Neural progenitor cell (in vitro differentiated cells): ENCODE measurements around the gene ULK4. TPM values are rescaled to one million over a fixed set of nuclear protein-coding genes. Genes with fewer than 3 reads are reported as not detected.

ENCODE experiments used
- DNase-seq: peaks from one replicate; pipeline ENCODE4 v3.0.0-alpha.2; 2016; ENCODE audit warnings: low spot score
- H2AFZ ChIP-seq: fragments of 200-600 bp; sonication (generic); replicated peaks from 2 replicates; pipeline ENCODE4 v1.6.1; 2016; ENCODE audit warnings: antibody characterized with exemption
- H3F3A ChIP-seq: fragments of 200-600 bp; sonication (generic); 2 replicates; pipeline ENCODE4 v1.6.1; 2016; ENCODE audit warnings: antibody characterized with exemption, low read depth
- H3K27ac ChIP-seq: fragments of 200-600 bp; sonication (generic); 2 replicates; pipeline ENCODE4 v1.5.1; 2016; ENCODE audit warnings: mild to moderate bottlenecking
- H3K27me3 ChIP-seq: fragments of 200-600 bp; sonication (generic); 2 replicates; pipeline ENCODE4 v1.6.1; 2016; ENCODE audit warnings: mild to moderate bottlenecking, moderate library complexity
- H3K36me3 ChIP-seq: fragments of 200-600 bp; sonication (generic); 2 replicates; pipeline ENCODE4 v1.5.1; 2016
- H3K4me1 ChIP-seq: fragments of 200-600 bp; sonication (generic); 2 replicates; pipeline ENCODE4 v1.6.1; 2016; ENCODE audit warnings: mixed run types
- H3K4me2 ChIP-seq: fragments of 200-600 bp; sonication (generic); 2 replicates; pipeline ENCODE4 v1.6.1; 2016
- H3K4me3 ChIP-seq: fragments of 200-600 bp; sonication (generic); 2 replicates; pipeline ENCODE4 v1.5.1; 2016
- H3K79me2 ChIP-seq: fragments of 200-600 bp; sonication (generic); 2 replicates; pipeline ENCODE4 v1.6.1; 2016; ENCODE audit warnings: low read depth
- H3K9ac ChIP-seq: fragments of 200-600 bp; sonication (generic); 2 replicates; pipeline ENCODE4 v1.6.1; 2016
- H3K9me3 ChIP-seq: fragments of 200-600 bp; sonication (generic); 2 replicates; pipeline ENCODE4 v1.5.1; 2016; ENCODE audit warnings: low read depth
- H4K20me1 ChIP-seq: fragments of 200-600 bp; sonication (generic); 2 replicates; pipeline ENCODE4 v1.6.1; 2016; ENCODE audit warnings: low read depth
- H3K27ac Mint-ChIP-seq: 3 replicates; pipeline ENCODE4 v1.8.0; 2021; ENCODE audit warnings: mixed read lengths
- H3K27me3 Mint-ChIP-seq: 2 replicates; pipeline ENCODE4 v1.8.0; 2022; ENCODE audit warnings: low read depth, mild to moderate bottlenecking, inconsistent platforms, moderate library complexity, mixed read lengths; ENCODE audit not compliant: insufficient read depth
- H3K36me3 Mint-ChIP-seq: 3 replicates; pipeline ENCODE4 v1.8.0; 2021; ENCODE audit warnings: mixed read lengths
- H3K4me1 Mint-ChIP-seq: 3 replicates; pipeline ENCODE4 v1.8.0; 2021; ENCODE audit warnings: mixed read lengths
- H3K4me3 Mint-ChIP-seq: 3 replicates; pipeline ENCODE4 v1.8.0; 2021; ENCODE audit warnings: mild to moderate bottlenecking, moderate library complexity, mixed read lengths
- H3K9me3 Mint-ChIP-seq: 3 replicates; pipeline ENCODE4 v1.8.0; 2020; ENCODE audit warnings: mixed read lengths
- CTCF ChIP-seq: fragments of 200-600 bp; sonication (generic); IDR thresholded peaks from 2 replicates; pipeline ENCODE4 v1.5.1; 2017; ENCODE audit warnings: antibody characterized with exemption, mild to moderate bottlenecking
- EZH2 ChIP-seq: fragments of 200-600 bp; sonication (generic); IDR thresholded peaks from 2 replicates; pipeline ENCODE4 v1.6.1; 2017; ENCODE audit warnings: antibody characterized with exemption, mild to moderate bottlenecking, moderate library complexity
- EZH2phosphoT487 ChIP-seq: fragments of 200-600 bp; sonication (generic); IDR thresholded peaks from 2 replicates; pipeline ENCODE4 v1.6.1; 2017; ENCODE audit warnings: antibody characterized with exemption
- total RNA-seq: library from RNA; depleted of rRNA; stranded (reverse); fragments of >200 nt; gene quantifications from 2 replicates; pipeline ENCODE4 v1.2.3, GENCODE V29; 2015; ENCODE audit warnings: low replicate concordance

Gene ULK4
- total RNA-seq, 1 donor from 2014 or later, result 33.0 TPM

DNA sequence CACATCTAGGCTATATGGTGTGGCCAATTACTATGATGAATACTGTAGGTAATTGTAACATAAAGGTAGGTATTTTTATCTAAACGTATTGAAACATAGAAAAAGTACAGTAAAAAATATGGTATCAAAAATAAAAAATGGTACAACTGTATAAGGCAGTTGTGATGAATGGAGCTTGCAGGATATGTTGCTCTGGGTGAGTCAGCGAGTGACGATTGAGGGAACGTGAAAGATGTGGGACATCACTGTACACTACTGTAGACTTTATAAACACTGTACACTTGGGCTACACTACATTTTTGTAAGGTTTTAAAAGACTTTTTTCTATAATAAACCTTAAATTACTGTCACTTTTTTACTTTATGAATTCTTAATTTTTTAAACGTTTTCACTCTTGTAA lies 752.3 kb downstream of the ULK4 start:
- H2AFZ ChIP-seq, result no peak overlapping the region
- no peaks in the 10 kb centered on the region for H3K9me3 ChIP-seq
- H3K4me3 ChIP-seq, result no peak overlapping the region
- Mint-ChIP-seq H3K36me3 (peaks cover 70% of the 10 kb centered on the region), H3K4me1 (peaks cover 4% of the 10 kb centered on the region), H3K9me3 (peaks cover 47% of the 10 kb centered on the region), H3K4me3 (no peak overlapping the region), H3K27me3 (peaks cover 5% of the 10 kb centered on the region), H3K27ac (no peak overlapping the region)
- no peak for DNase-seq
- H3K9ac ChIP-seq, result no peak overlapping the region
- H3F3A ChIP-seq, result no peaks in the 10 kb centered on the region
- peaks cover 100% of the 10 kb centered on the region for H4K20me1 ChIP-seq
- H3K36me3 ChIP-seq, result no peaks in the 10 kb centered on the region
- TF ChIP-seq EZH2phosphoT487 (no peak), EZH2 (no peak), CTCF (no peak)
- H3K4me1 ChIP-seq, result peaks cover 33% of the 10 kb centered on the region
- H3K4me2 ChIP-seq, result no peak overlapping the region
- peaks cover 100% of the 10 kb centered on the region for H3K79me2 ChIP-seq
- H3K27ac ChIP-seq, result no peak overlapping the region
- H3K27me3 ChIP-seq, result no peaks in the 10 kb centered on the region

DNA sequence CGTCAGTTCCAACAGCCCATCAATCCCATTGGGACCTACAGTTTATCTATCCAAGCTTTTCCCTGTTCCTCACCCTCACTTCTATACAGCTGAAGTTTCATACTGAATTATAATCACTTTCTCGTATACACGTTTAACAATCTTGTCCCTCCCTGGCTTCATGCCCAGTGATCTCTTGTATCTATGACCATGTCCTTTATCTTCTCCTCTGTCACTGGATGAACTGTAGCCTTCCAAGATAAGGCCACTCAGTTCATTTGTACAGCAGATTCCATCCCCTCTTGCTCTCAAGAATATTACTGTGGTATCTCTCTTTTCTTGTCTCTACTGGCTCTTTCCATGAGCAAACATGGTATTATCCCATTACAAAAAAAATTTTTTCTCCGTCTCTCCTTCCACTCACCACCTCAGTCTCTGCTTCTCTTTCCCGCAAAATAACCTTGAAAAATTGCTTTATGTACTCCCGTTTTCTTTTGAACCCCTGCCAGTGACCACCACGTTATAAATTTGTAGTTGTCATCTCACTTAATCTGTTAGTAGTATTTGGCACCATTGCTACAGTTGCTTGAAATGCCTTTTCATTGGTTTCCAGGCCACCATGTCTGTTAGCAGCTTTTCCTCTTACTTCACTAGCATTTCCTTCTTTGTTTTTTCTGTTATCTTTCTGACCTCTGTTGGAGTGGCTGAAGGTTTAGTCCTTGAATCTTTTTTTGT lies 753.2 kb downstream of the ULK4 start:
- H3K9me3 Mint-ChIP-seq, result peaks cover 47% of the 10 kb centered on the region
- H3K27me3 ChIP-seq, result no peaks in the 10 kb centered on the region
- H3K9me3 ChIP-seq, result no peaks in the 10 kb centered on the region
- TF ChIP-seq EZH2 (no peak), EZH2phosphoT487 (no peak), CTCF (no peak)
- peaks cover 3% of the 10 kb centered on the region for H3K27me3 Mint-ChIP-seq
- peaks cover 100% of the 10 kb centered on the region for H3K79me2 ChIP-seq
- no peaks in the 10 kb centered on the region for H3F3A ChIP-seq
- H3K9ac ChIP-seq, result no peak overlapping the region
- DNase-seq, result no peak
- no peaks in the 10 kb centered on the region for H3K36me3 ChIP-seq
- peaks cover 43% of the 10 kb centered on the region for H3K4me1 ChIP-seq
- H2AFZ ChIP-seq, result no peak overlapping the region
- H3K36me3 Mint-ChIP-seq, result peaks cover 74% of the 10 kb centered on the region
- peaks cover 100% of the 10 kb centered on the region for H4K20me1 ChIP-seq
- no peak overlapping the region for H3K4me3 ChIP-seq
- no peak overlapping the region for H3K27ac ChIP-seq
- H3K27ac Mint-ChIP-seq, result no peak overlapping the region
- no peak overlapping the region for H3K4me2 ChIP-seq
- peak overlapping the region; percentile 4 for H3K4me3 Mint-ChIP-seq
- H3K4me1 Mint-ChIP-seq, result peaks cover 4% of the 10 kb centered on the region

GRCh38 chr3:41207355-41207754 lies 754.5 kb downstream of the ULK4 start:
- Mint-ChIP-seq H3K4me3 (no peak overlapping the region), H3K27ac (no peak overlapping the region), H3K4me1 (peaks cover 10% of the 10 kb centered on the region), H3K27me3 (peaks cover 3% of the 10 kb centered on the region), H3K9me3 (peaks cover 47% of the 10 kb centered on the region), H3K36me3 (peaks cover 64% of the 10 kb centered on the region)
- no peaks in the 10 kb centered on the region for H3K27me3 ChIP-seq
- TF ChIP-seq CTCF (no peak), EZH2phosphoT487 (no peak), EZH2 (no peak)
- no peak overlapping the region for H3K9ac ChIP-seq
- peaks cover 2% of the 10 kb centered on the region for H3F3A ChIP-seq
- no peaks in the 10 kb centered on the region for H3K9me3 ChIP-seq
- no peak overlapping the region for H3K27ac ChIP-seq
- H3K36me3 ChIP-seq, result no peaks in the 10 kb centered on the region
- H3K79me2 ChIP-seq, result peaks cover 100% of the 10 kb centered on the region
- peak overlapping the region; percentile 23 for H3K4me2 ChIP-seq
- DNase-seq, result no peak
- no peak overlapping the region for H3K4me3 ChIP-seq
- peaks cover 100% of the 10 kb centered on the region for H4K20me1 ChIP-seq
- H3K4me1 ChIP-seq, result peaks cover 56% of the 10 kb centered on the region
- no peak overlapping the region for H2AFZ ChIP-seq
